Islet of Langerhans (tissue), 1 donor: ENCODE results near the gene UBXN11.

Experiments
- FAIRE-seq: peaks from one replicate; lab custom pipeline; 2011; peaks lifted over from hg19 to GRCh38; lab: Jason Lieb, UNC

The UBXN11 gene

DNA sequence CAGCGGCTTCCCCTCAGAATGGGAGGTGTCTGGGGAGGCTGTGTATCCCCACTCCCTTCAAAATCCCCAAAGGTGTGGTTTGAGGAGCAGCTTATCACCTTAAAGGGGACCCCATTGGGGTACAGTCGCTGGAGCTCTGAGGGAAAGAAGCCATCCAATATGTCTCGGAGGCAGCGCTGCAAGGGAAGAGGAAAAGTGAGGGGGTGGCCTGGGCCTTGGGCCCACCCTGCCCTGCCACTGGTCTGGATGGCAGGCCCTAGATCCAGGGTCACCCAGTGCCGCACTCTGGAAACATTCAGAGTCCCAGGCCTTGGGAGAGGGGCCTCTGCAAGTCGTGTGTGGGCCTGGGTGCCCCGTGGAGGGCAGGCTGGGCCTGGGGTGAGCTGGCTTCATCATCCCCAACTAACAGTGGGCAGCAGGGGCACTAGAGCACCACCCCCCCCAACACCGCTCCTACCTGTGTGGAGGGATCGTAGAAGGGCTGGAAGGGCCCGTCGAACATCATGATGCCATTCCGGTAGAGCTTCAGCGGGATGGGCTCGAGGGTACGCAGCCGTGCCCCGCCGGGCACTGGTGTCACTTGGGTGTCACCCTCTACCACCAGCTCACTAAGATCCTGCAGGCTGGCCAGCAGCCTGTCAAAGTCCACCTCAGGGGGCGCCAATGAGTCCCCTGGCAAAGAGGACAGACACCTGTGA lies 20.9 kb downstream of the UBXN11 start:
- FAIRE-seq = no peak

DNA sequence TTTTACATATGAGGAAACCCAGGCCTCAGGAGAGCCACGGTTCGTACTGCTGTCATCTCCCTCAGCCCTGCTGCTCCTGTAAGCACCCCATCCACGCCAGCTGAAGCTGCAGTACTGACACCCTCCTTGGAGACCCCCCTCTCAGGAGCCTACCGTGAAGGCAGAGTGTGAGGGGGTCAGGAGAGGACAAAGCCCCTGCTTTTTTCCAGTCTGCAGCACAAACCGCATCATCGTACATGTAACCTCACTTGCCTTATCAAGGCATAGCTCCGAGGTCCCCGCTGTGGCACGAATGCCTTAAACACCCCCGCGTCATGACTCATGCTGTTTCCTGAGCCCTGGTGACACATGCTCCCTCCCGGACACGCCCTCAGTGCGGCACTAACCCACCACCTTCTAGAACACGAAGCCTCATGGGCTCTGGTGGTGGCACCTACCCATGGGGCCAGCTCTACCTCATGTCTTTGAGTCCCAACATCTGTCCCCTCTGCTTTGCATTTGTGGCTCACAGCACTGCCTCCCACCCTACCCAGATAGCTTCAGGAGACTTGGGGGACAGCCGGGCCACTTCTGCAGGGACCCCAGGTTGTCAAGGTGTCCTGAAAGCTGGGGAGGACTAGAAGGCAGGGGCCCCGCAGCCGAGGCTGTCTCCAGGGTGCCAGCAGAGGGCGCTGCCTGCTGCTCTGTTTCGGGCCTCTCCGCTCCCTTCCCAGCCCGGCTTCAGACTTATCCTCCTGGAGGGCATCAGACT lies 21.7 kb downstream of the UBXN11 start:
- no peak for FAIRE-seq

GRCh38 chr1:26283871-26284596 lies 22.4 kb downstream of the UBXN11 start:
- no peak for FAIRE-seq

GRCh38 chr1:26283279-26283853 lies 23.1 kb downstream of the UBXN11 start:
- no peak for FAIRE-seq

- no peak for FAIRE-seq
These were observed 24.0 kb downstream of the UBXN11 start for GRCh38 chr1:26282401-26282918.

GRCh38 chr1:26281971-26282370 lies 24.5 kb downstream of the UBXN11 start:
- FAIRE-seq = no peak

DNA sequence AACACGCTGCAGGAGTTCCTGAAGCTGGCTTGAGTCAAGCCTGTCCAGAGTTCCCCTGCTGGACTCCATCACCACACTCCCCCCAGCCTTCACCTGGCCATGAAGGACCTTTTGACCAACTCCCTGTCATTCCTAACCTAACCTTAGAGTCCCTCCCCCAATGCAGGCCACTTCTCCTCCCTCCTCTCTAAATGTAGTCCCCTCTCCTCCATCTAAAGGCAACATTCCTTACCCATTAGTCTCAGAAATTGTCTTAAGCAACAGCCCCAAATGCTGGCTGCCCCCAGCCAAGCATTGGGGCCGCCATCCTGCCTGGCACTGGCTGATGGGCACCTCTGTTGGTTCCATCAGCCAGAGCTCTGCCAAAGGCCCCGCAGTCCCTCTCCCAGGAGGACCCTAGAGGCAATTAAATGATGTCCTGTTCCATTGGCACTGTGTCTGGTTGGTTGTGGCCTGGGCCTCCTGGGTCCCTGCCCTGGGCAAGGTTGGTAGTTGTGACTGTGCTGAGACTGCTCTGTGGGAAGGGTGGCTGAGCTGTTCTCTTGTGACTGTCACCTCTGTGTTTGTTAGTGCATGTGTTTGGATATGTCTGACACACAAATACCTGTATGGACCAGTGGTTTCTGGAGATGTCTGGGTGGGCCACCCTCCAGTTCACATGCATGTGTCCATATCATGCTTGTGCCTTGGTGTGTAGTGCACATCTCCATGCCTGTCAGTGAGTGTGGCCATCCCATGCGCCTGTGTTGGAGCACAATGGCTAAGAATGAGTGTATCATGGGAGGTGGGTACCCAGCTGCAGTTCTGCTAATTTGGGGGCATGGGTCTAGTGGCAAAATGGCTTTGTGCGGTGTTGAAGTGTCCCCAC lies 25.1 kb downstream of the UBXN11 start:
- FAIRE-seq = no peak

- no peak for FAIRE-seq
These were observed 25.9 kb downstream of the UBXN11 start for GRCh38 chr1:26280333-26281042.

DNA sequence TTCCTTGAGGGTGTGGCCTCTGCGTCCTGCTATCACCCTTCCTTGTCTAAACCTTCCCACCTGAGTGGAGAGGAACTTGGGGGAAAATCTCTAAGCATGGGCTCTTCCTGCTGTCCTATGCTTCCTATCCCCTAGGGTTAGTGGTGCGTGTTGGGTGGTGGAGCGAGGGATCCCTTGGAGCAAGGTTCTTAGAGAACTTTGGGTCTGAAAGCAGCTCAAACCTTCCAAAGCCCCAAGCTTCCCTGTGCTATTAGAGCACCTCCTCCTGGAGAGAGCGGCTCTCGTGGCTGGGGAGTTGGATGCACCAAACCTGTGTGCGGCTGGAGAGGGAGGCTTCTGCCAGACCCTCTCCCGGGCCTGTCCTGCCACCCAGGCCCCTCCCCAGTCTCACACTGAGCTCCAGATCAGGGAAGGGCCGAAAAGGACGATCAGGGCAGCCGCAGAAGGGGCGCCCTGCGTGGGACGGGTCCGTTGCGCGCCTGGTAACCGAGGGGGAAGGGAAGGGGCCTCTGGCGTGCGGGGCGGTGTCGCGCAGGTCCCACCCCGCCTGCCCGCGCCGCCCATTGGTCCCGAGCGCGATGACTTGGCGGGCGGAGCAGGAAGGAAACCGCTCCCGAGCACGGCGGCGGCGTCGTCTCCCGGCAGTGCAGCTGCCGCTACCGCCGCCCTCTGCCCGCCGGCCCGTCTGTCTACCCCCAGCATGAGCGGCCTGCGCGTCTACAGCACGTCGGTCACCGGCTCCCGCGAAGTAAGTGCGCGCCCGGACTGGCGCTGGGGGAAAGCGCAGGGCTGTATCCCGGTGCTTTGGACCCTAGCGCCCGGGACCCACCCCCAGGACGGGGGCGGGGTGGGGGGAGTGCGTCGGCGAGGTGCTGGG lies 26.7 kb downstream of the UBXN11 start, which contains the start of gene SH3BGRL3:
Gene SH3BGRL3 (plus strand): TSS at position 631 of the 877 bp plus-strand sequence. CDS start 70 bp downstream, at position 701.
- no peak for FAIRE-seq

DNA sequence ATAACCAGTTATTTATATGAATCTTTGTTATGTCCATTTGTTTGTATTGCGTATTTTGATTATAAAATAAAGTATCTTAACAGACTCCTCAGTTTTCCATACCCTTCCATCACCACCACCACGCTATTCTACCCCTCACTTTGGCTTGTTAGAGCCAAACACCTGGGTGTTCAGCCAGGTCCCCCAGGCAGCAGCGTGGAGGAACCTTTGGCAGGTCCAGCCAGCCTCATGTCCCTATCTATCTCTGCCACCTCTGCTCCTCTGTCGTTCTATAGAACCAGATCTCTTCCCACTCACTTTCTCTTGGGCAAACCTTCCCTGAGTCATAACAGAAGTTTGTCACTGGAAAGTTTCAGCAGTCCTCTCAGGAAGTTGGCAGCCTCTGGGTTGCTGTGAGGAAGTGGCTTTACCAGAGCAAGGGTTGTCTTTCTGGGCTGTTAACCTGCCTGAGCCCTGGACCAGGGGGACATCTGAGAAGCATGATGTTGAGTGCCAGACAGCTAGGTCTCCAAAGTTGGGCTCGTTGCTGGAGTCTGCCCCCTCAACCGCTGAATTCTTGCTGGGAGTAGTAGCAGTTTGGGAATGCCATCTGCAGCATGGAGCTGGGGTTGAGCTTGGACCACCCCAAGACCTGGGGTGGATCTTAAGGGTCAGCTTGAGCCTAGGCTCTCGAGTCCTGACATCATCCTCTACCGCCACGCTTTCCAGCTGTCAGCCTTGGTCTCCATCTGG lies 27.5 kb downstream of the UBXN11 start:
- FAIRE-seq = no peak

DNA sequence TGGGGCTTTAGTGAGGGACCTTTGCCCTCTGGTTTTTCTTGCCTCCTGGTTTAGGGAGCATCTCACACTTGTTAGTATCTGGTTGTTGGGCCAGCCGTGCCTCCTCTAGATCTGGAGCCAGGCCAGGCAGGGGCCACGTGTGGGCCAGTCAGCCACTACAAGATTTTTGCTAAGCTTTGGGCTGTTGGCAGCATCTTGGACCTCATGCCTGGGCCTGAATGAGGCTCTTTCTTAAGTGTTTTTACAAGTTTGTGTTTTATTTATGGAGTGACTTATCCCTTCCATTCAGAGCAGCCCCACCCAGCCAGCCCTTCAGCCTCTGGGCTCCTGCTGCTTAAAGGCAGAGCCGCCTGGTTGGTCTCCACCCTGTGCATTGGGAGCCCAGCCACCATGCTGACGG lies 28.1 kb downstream of the UBXN11 start:
- FAIRE-seq = no peak

GRCh38 chr1:26277719-26278118 lies 28.7 kb downstream of the UBXN11 start:
- FAIRE-seq = no peak

GRCh38 chr1:26277261-26277661 lies 29.2 kb downstream of the UBXN11 start:
- FAIRE-seq = no peak

DNA sequence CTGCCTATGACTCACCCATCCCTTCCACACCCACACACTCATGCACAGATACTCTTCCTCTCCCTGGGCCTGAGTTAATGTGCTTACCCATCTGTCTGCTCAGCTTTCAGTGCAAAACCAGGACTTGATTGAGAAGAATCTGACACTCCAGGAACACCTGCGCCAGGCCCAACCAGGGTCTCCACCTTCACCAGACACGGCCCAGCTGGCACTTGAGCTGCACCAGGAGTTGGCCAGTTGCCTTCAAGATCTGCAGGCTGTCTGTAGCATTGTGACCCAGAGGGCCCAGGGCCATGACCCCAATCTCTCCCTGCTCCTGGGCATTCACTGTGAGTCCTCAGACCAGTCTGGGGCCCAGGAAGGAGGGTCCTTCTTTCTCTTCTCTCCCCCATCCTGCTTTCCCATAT lies 30.0 kb downstream of the UBXN11 start:
- no peak for FAIRE-seq

DNA sequence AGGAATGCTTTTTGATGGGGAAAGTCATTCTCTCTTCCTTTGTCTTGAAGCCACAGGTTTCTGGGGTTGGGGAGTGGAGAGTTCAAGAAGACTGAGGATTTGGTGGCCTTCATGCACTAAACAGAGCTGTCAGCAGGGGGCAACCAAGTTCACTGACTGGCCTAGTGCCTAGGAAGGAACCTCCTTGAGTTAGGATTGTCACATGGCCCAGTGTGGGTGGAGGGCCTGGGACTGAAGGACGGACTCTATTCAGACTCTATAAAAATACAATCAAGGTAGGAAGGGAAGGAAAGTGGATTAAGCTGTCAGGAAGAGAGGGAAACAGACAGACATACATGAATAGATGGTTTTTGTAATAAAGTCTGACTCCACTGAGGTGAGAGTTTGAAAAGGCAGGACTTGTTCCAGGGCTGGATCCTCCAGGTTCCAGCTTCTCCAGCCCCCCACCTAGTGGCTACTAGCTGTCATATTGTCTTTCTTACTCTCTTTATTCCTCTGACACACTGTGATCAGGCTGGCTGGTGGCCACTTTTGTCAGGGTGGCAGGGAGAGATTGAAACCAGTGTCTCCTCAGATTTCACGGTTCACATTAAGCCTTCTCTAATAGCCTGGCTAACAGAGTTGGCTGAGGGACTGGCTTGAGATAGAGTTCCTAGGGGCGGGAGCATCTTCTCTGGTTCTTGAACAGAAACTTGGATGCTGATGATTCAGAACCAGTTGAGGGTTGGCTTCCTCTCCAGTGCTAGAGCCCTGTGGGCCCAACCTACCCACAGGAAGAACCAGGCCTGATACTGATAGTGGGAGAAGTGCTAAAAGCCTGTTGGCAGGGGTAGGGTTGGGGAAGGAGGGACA lies 30.6 kb downstream of the UBXN11 start:
- FAIRE-seq = no peak

DNA sequence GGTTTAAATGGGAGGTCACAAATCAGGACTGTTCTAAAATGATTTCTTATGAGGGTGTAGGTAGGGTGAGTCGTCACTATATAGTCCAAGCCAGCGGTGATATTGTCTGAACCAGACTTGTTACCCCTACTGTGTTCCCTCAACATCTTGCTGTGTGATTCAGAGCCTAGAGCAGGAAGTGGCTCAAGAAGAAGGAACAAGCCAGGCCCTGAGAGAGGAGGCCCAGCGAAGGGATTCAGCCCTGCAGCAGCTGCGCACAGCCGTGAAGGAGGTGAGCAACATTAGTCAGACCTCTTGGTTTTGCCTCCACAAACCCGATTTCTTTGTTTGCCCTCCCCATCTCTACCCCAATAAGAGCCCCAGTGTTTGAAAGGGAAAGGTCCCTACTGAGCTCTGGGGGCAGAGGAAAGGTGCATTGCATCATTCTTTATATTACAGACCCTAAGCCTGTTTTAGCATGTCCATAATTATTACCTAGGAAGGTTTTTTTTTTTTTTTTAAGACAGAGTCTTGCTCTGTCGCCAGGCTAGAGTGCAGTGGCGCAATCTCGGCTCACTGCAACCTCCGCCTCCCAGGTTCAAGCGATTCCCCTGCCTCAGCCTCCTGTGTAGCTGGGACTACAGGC lies 31.5 kb downstream of the UBXN11 start:
- no peak for FAIRE-seq

DNA sequence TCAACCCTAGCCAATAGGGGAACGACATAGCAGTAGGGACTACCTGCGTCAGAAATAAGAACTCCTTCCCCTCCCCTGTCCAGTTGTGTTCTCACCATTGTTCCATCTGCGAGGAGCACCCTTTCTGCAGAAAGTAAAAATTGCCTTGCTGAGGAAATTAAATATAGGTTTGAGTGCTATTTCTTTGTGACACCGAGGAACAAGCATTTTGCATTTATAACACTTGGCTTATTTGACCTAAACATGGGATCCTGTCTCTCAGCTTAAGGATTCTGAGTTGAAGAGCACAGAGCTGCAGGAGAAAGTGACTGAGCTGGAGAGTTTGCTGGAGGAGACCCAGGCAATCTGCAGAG lies 37.3 kb downstream of the UBXN11 start:
- no peak for FAIRE-seq
